Heart left ventricle (tissue), 16 donors: ENCODE results near the gene GRM8. TPM values are rescaled to one million over a fixed set of nuclear protein-coding genes. Genes with fewer than 3 reads are reported as not detected.

Experiments
- ATAC-seq, 4 donors: fragments of 200-7000 bp; cut with Tn5 transposase; one replicate each; pipeline ENCODE4 v1.9.1; 2020 to 2022; ENCODE audit warnings: moderate library complexity in 4 of 4, mild to moderate bottlenecking in 3 of 4, moderate number of reproducible peaks in 1 of 4
- DNase-seq, 5 donors: peaks; one replicate each; pipeline ENCODE4 v3.0.0-alpha.2; 2020
- H3K27ac ChIP-seq, 12 donors: fragments of 200-600 bp; sonication (generic) in 4 of 12; one replicate each; pipeline versions ENCODE4 v1.5.0 to v1.8.0; 2016 to 2022; ENCODE audit warnings: mild to moderate bottlenecking in 2 of 12
- H3K27me3 ChIP-seq, 9 donors: fragments of 200-600 bp; sonication (generic) in 2 of 9; one replicate each; pipeline versions ENCODE4 v1.5.1 to v1.8.0; 2016 to 2022; ENCODE audit warnings: mild to moderate bottlenecking in 3 of 9
- H3K36me3 ChIP-seq, 9 donors: fragments of 200-600 bp; sonication (generic) in 2 of 9; one replicate each; pipeline versions ENCODE4 v1.5.0 to v1.8.0; 2018 to 2022; ENCODE audit warnings: mild to moderate bottlenecking in 2 of 9
- H3K4me1 ChIP-seq, 12 donors: fragments of 200-600 bp; sonication (generic) in 4 of 12; one replicate each; pipeline versions ENCODE4 v1.5.0 to v1.8.0; 2016 to 2022; ENCODE audit warnings: mild to moderate bottlenecking in 3 of 12
- H3K4me3 ChIP-seq, 12 donors: fragments of 200-600 bp; sonication (generic) in 4 of 12; one replicate each; pipeline versions ENCODE4 v1.5.0 to v1.8.0; 2017 to 2022; ENCODE audit warnings: mild to moderate bottlenecking in 9 of 12, moderate library complexity in 4 of 12
- H3K9me3 ChIP-seq, 12 donors: fragments of 200-600 bp; sonication (generic) in 4 of 12; one replicate each; pipeline versions ENCODE4 v1.5.0 to v1.8.0; 2016 to 2022; ENCODE audit warnings: mild to moderate bottlenecking in 1 of 12
- POLR2A ChIP-seq, 2 donors: fragments of 450-650 bp; IDR thresholded peaks; one replicate each; pipeline ENCODE4 v1.6.1; 2017; ENCODE audit warnings: antibody characterized with exemption in 2 of 2, mild to moderate bottlenecking in 2 of 2, moderate library complexity in 2 of 2
- WGBS, 4 donors: extraction: QIAGEN DNeasy Blood & Tissue Kit in 2 of 4; methylation state at CpG; one replicate each; pipeline versions ENCODE4 v1.1.5 to v1.1.7; 2013 to 2018; 5-methylcytosine and 5-hydroxymethylcytosine counted together
- intact Hi-C, 10 donors: fragments of 100-400 bp; cut with DNase I; formaldehyde crosslinking; loops; one replicate each; pipeline versions ENCODE4 v1.11.1 to v1.14.2; 2022
- polyA plus RNA-seq, 2 donors: library from polyadenylated mRNA; stranded (reverse); fragments of 200-250 nt; gene quantifications; one replicate each; pipeline ENCODE4 v1.2.3, GENCODE V29; 2013
- total RNA-seq, 9 donors: library from RNA; depleted of rRNA in 2 of 9; stranded (reverse); fragments of >200 nt in 2 of 9; fragmentation: NEBNext Ultra II Directional in 3 of 9; extraction: Animal tissue kit (Norgen Biotek cat#: 25700) in 3 of 9; gene quantifications; one replicate each; pipeline versions ENCODE4 v1.1.0 to v1.2.4, GENCODE V29; 2016 to 2023
- TF ChIP-seq, protein P1 (sequence below), 12 donors: fragments of 200-600 bp; sonication (generic) in 4 of 12; IDR thresholded peaks; one replicate each; pipeline versions ENCODE4 v1.5.0 to v1.8.0; 2018 to 2022; ENCODE audit warnings: antibody characterized with exemption in 12 of 12, mild to moderate bottlenecking in 5 of 12
- donor health status: ischemic (EF 13 %, LVEDD 7.1; RV severe dilation, severe dysfunction).
- donor health status: healthy with polysubstance abuse.
- donor health status: DM: no; HTN: yes; CAD: no.
- donor health status: DM: no; HTN: no; CAD: no.
- donor health status: ischemic (EF 25% LVEDD 6.9; RV normal size, moderate dysfunction).
- donor health status: ischemic (EF 25% LVEDD 5.7; RV mildly dilated, moderate dysfunction).
- donor health status: healthy.
- donor health status: DM: yes; HTN: yes; CAD: no.
- donor health status: ischemic (EF 35%, LVEDD 5.7; RV mildly dilated, moderate dysfunction).
- donor health status: nonischemic (EF 11% LVEDD 7.7; RV severe dilation, severe dysfunction).
- donor health status: DM: yes; HTN: yes; CAD: no.
- donor health status: PGD.
- donor health status: ischemic (EF 29% LVEDD 5.4; RV normal size, mild dysfunction).
- donor health status: nonischemic (EF 23%, LVEDD 6.1; RV moderate dilation, normal function).

The GRM8 gene
- total and polyA plus RNA-seq, 11 donors = 0.21 to 0.75 (median 0.32) TPM; not detected in 5

DNA sequence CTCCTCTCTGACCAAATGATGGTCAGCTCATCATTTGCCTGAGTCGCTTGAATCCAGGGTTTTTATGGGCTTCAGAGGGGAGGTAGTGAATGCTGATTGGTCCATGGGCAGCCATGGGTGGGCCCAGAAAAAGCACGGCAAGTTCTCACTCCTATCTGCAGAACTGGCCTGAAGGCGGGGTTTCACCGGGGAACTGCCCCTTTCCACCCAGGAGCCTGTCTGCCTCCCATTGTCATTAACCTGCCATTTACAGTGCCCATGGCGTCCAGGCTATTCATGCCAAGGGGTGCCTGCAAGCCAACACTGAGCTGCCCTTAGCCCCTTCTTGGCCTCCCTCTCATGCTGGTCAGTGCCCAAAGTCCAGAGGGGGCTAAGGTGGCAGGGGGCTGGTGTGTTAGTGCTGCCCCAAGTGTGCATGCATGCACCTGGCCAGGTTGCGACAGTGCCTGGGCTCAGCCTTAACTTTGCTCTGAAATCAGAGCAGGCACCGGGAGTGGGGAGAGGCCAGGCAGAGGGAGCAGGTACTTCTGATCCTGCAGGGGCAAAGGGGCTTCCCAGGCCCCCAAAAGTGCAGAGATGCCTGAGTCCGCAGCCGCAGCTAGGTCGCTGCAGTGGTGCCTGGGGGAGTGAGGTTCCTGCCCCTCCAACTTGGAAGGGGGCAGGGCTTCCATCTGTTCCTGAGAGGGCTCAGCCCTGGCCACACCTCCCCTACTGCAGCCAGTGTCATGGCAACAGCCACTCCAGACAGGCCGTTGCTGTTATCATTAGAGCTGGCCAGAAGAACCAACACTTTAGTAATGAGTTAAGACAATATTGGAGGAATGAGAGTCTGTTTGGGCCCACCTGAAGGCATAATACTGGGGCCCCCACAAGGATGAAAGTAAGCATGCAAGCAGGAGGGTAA is 561.6 kb downstream of the GRM8 start:
- DNase-seq (no peak), ATAC-seq (no peak)
- H3K4me1 ChIP-seq = no peaks in the 10 kb centered on the region
- TF ChIP-seq, protein P1, sequence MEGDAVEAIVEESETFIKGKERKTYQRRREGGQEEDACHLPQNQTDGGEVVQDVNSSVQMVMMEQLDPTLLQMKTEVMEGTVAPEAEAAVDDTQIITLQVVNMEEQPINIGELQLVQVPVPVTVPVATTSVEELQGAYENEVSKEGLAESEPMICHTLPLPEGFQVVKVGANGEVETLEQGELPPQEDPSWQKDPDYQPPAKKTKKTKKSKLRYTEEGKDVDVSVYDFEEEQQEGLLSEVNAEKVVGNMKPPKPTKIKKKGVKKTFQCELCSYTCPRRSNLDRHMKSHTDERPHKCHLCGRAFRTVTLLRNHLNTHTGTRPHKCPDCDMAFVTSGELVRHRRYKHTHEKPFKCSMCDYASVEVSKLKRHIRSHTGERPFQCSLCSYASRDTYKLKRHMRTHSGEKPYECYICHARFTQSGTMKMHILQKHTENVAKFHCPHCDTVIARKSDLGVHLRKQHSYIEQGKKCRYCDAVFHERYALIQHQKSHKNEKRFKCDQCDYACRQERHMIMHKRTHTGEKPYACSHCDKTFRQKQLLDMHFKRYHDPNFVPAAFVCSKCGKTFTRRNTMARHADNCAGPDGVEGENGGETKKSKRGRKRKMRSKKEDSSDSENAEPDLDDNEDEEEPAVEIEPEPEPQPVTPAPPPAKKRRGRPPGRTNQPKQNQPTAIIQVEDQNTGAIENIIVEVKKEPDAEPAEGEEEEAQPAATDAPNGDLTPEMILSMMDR (IDR thresholded peaks at IDR 0.05) = no peak
- no peak for TF ChIP-seq POLR2A (IDR thresholded peaks at IDR 0.05)
- H3K27ac ChIP-seq = no peak overlapping the region
- 83 to 86% (median 85%) methylated on average over 11 of the region's 11 CpGs for WGBS, 4 donors
- no peak overlapping the region for H3K4me3 ChIP-seq
- H3K9me3 ChIP-seq = peaks cover 0 to 10% (median 0%) of the 10 kb centered on the region in 12 donors
- H3K27me3 ChIP-seq = no peaks in the 10 kb centered on the region
- H3K36me3 ChIP-seq = no peaks in the 10 kb centered on the region
- intact Hi-C loops = no loop called here

- Histone ChIP-seq H3K27me3 (no peaks in the 10 kb centered on the region), H3K4me1 (no peaks in the 10 kb centered on the region), H3K36me3 (no peaks in the 10 kb centered on the region), H3K4me3 (no peak overlapping the region), H3K27ac (no peak overlapping the region), H3K9me3 (peaks cover 0 to 10% (median 0%) of the 10 kb centered on the region in 12 donors)
- DNase-seq (no peak), ATAC-seq (no peak)
- intact Hi-C loops = no loop called here
- no peak for TF ChIP-seq POLR2A (IDR thresholded peaks at IDR 0.05)
- TF ChIP-seq, protein P1 (IDR thresholded peaks at IDR 0.05) = no peak
- 93 to 95% (median 94%) methylated on average over 11 to 15 of the region's 15 CpGs for WGBS, 4 donors
These were observed 562.6 kb downstream of the GRM8 start for GRCh38 chr7:126690104-126690503.

DNA sequence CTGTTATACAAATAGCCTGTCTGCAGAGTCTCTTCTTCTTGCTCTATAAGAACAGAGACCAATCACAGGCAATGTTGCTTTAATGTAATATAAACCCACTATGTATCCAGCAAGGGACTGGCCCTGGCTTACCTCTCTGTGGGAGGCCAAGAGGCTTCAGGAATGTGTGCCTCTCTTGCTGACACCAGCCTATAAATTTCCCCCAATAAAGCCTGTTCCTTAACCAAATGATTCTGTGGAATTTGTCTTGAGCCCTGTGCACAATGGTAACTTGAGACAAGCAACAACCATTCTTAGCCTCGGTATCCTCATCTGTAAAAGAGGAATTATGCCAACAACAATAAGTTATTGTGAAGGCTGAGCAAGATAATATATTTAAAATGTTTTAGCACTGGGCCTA is 563.7 kb downstream of the GRM8 start:
- H3K36me3 ChIP-seq = no peaks in the 10 kb centered on the region
- no peak for ATAC-seq
- no peak overlapping the region for H3K4me3 ChIP-seq
- no peaks in the 10 kb centered on the region for H3K4me1 ChIP-seq
- peaks cover 0 to 10% (median 0%) of the 10 kb centered on the region in 12 donors for H3K9me3 ChIP-seq
- TF ChIP-seq, protein P1 (IDR thresholded peaks at IDR 0.05) = no peak
- TF ChIP-seq POLR2A (IDR thresholded peaks at IDR 0.05) = no peak
- 63 to 72% (median 67%) methylated on average over 1 of the region's 1 CpG for WGBS, 4 donors
- no peak for DNase-seq
- intact Hi-C loops = no loop called here
- H3K27me3 ChIP-seq = no peaks in the 10 kb centered on the region
- no peak overlapping the region for H3K27ac ChIP-seq

GRCh38 chr7:126686474-126686873 is 566.3 kb downstream of the GRM8 start:
- TF ChIP-seq POLR2A (IDR thresholded peaks at IDR 0.05) = no peak
- TF ChIP-seq, protein P1 (IDR thresholded peaks at IDR 0.05) = no peak
- no peak for DNase-seq
- Histone ChIP-seq H3K4me3 (no peak overlapping the region), H3K4me1 (no peaks in the 10 kb centered on the region), H3K36me3 (no peaks in the 10 kb centered on the region), H3K9me3 (peaks cover 0 to 10% (median 0%) of the 10 kb centered on the region in 12 donors), H3K27me3 (no peaks in the 10 kb centered on the region), H3K27ac (no peak overlapping the region)
- no peak for ATAC-seq
- WGBS, 4 donors = 83 to 91% (median 86%) methylated on average over 4 to 5 of the region's 5 CpGs
- intact Hi-C loops = no loop called here
